Uterus (tissue), 4 donors: Measurements from ENCODE around the gene CCSER1. TPM values are rescaled to one million over a fixed set of nuclear protein-coding genes. Genes with fewer than 3 reads are reported as not detected.
"Not testable (repeated sequence)": the region's sequence is repeated elsewhere in the genome, so short reads cannot be mapped to it uniquely, and the experiment has no call there.

Source experiments
- DNase-seq, 2 donors: peaks; one replicate each; pipeline ENCODE4 v3.0.0-alpha.2; 2019 to 2020
- H3K27ac ChIP-seq, 2 donors: fragments of 200-600 bp; sonication (generic); 1 replicate in 1 of 2; 2 replicates in 1 of 2; pipeline ENCODE4 v1.5.1; 2016 to 2018
- H3K27me3 ChIP-seq, 2 donors: fragments of 200-600 bp; sonication (generic); one replicate each; pipeline ENCODE4 v1.5.1; 2018 to 2019; ENCODE audit warnings: control low read depth in 1 of 2
- H3K36me3 ChIP-seq, 2 donors: fragments of 200-600 bp; sonication (generic); one replicate each; pipeline ENCODE4 v1.5.1; 2019; ENCODE audit warnings: control low read depth in 1 of 2
- H3K4me1 ChIP-seq, 2 donors: fragments of 200-600 bp; sonication (generic); one replicate each; pipeline ENCODE4 v1.5.1; 2018 to 2019; ENCODE audit warnings: control low read depth in 1 of 2
- H3K4me3 ChIP-seq, 2 donors: fragments of 200-600 bp; sonication (generic); 1 replicate in 1 of 2; 2 replicates in 1 of 2; pipeline ENCODE4 v1.5.1; 2018 to 2019; ENCODE audit warnings: mild to moderate bottlenecking in 1 of 2
- H3K9me3 ChIP-seq, 2 donors: fragments of 200-600 bp; sonication (generic); one replicate each; pipeline ENCODE4 v1.5.1; 2019; ENCODE audit warnings: control low read depth in 1 of 2
- POLR2A ChIP-seq, 2 donors: fragments of 450-650 bp; IDR thresholded peaks; one replicate each; pipeline ENCODE4 v1.6.1; 2016; ENCODE audit warnings: antibody characterized with exemption in 2 of 2, mild to moderate bottlenecking in 1 of 2, moderate library complexity in 1 of 2
- intact Hi-C: fragments of 100-400 bp; cut with DNase I; formaldehyde crosslinking; loops from one replicate; pipeline ENCODE4 v1.15.1; 2023; ENCODE audit warnings: low total_unique reads
- total RNA-seq, 4 donors: library from RNA; depleted of rRNA in 3 of 4; stranded (reverse); fragments of >200 nt in 3 of 4; gene quantifications; one replicate each; pipeline versions ENCODE4 v1.1.0 to v1.2.4, GENCODE V29; 2014 to 2023
- TF ChIP-seq, protein P1 (sequence below), 4 experiments: fragments of 200-600 bp in 2 of 4; fragments of 450-650 bp in 2 of 4; sonication (generic) in 2 of 4; IDR thresholded peaks; one replicate each; pipeline ENCODE4 v1.5.1; 2016 to 2019; ENCODE audit warnings: antibody characterized with exemption in 4 of 4, mild to moderate bottlenecking in 2 of 4, moderate library complexity in 1 of 4
- donor health status: DM: yes; HTN: yes; CAD: no.

The CCSER1 gene
- total RNA-seq, 4 donors from 2014 or later = 2.8 to 54.7 (median 11.9) TPM

DNA sequence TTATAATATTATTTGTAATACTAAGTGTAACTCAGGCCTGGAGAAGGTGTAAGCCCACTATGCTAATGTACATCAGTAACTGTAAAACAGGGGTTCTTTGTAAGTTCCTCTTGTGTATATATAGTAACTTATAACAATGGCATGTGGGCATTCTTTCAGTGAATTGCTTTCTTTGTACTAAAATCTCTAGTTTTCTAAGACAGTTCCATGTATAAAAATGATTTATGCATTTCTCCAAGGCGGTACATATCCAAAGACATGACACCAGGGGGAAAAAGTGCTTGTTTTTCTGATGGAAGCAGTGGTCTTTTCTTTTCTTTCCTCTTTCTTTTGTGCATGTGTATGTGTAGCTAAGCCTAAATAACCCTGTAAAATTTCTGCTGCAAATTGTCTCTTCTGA, 1474.2 kb downstream of the CCSER1 start:
- no peak for DNase-seq
- H3K4me3 ChIP-seq = no peak overlapping the region
- no peak for TF ChIP-seq POLR2A (IDR thresholded peaks at IDR 0.05)
- TF ChIP-seq, protein P1, sequence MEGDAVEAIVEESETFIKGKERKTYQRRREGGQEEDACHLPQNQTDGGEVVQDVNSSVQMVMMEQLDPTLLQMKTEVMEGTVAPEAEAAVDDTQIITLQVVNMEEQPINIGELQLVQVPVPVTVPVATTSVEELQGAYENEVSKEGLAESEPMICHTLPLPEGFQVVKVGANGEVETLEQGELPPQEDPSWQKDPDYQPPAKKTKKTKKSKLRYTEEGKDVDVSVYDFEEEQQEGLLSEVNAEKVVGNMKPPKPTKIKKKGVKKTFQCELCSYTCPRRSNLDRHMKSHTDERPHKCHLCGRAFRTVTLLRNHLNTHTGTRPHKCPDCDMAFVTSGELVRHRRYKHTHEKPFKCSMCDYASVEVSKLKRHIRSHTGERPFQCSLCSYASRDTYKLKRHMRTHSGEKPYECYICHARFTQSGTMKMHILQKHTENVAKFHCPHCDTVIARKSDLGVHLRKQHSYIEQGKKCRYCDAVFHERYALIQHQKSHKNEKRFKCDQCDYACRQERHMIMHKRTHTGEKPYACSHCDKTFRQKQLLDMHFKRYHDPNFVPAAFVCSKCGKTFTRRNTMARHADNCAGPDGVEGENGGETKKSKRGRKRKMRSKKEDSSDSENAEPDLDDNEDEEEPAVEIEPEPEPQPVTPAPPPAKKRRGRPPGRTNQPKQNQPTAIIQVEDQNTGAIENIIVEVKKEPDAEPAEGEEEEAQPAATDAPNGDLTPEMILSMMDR (IDR thresholded peaks at IDR 0.05) = no peak

DNA sequence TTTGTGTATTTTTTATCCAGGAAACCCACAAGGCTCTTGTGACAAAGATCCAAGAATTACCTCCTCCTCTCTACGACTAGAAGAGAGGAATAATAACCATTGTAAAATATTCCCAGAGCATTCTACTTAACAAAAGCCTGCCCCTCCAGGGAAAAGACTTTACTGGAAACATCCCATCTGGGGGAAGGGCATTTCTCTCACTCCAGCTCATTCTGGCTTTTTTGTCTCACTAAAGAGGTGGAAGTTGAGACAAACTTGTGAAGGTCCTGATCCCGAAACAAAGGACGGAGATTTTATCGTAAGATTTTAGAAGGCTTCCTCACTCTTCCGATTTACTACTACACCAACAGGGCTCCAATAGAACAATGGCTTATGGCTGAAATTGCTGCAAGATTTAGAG, 1484.6 kb downstream of the CCSER1 start:
- H3K4me1 ChIP-seq = no peaks in the 10 kb centered on the region
- no peak for DNase-seq
- intact Hi-C loops = no loop called here
- H3K9me3 ChIP-seq = no peaks in the 10 kb centered on the region
- H3K27me3 ChIP-seq = no peaks in the 10 kb centered on the region
- no peak overlapping the region for H3K4me3 ChIP-seq
- H3K36me3 ChIP-seq = no peaks in the 10 kb centered on the region
- H3K27ac ChIP-seq = no peak overlapping the region
- TF ChIP-seq, protein P1 (IDR thresholded peaks at IDR 0.05) = no peak
- no peak for TF ChIP-seq POLR2A (IDR thresholded peaks at IDR 0.05)

More for the DNA sequence above, 1474.2 kb downstream of the CCSER1 start:
- Histone ChIP-seq H3K36me3 (peaks cover 0 to 2% of the 10 kb centered on the region in 2 donors), H3K9me3 (no peaks in the 10 kb centered on the region), H3K4me1 (no peaks in the 10 kb centered on the region), H3K27me3 (no peaks in the 10 kb centered on the region), H3K27ac (no peak overlapping the region)
- intact Hi-C loops = no loop called here

DNA sequence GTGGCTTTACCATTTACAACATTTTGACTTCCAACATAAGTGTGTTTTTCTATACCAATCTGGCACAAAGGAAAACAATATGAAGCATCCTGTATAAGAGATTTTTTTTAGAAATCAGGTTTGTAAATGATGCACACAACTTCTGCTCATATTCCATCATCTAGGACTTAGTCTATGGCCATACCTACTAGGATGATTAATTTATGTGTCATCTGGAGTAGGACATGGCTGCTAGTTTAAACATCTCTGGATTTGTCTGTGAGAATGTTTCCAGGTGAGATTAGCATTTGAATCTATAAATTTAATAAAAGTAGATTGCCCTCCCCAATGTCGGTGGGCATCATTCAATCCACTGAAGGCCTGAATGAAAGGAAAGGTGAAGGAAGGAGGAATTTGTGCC, 1493.8 kb downstream of the CCSER1 start:
- Histone ChIP-seq H3K9me3 (no peaks in the 10 kb centered on the region), H3K27ac (no peak overlapping the region), H3K36me3 (no peaks in the 10 kb centered on the region), H3K4me3 (no peak overlapping the region), H3K4me1 (no peaks in the 10 kb centered on the region), H3K27me3 (no peaks in the 10 kb centered on the region)
- intact Hi-C loops = no loop called here
- TF ChIP-seq POLR2A (IDR thresholded peaks at IDR 0.05) = no peak
- TF ChIP-seq, protein P1 (IDR thresholded peaks at IDR 0.05) = no peak
- DNase-seq = no peak

DNA sequence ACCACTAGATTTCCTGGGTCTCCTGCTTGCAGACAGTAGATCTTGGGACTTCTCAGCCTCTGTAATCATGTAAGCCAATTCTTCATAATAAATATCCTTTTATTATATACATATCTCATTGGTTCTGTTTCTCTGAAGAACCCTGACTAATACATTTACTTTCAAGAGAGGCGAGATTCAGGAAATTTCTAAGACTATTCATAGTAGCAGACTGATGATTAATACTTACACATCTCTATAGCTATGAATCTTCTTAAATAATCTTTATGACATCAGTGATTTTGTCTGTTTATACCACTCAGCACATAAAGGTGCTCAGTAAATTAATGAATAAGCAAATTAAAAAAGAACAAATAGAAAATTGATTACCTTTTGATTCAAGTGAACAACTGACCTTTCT, 1494.3 kb downstream of the CCSER1 start:
- TF ChIP-seq POLR2A (IDR thresholded peaks at IDR 0.05) = no peak
- TF ChIP-seq, protein P1 (IDR thresholded peaks at IDR 0.05) = no peak
- H3K36me3 ChIP-seq = no peaks in the 10 kb centered on the region
- intact Hi-C loops = no loop called here
- H3K9me3 ChIP-seq = no peaks in the 10 kb centered on the region
- H3K4me1 ChIP-seq = no peaks in the 10 kb centered on the region
- no peaks in the 10 kb centered on the region for H3K27me3 ChIP-seq
- no peak overlapping the region for H3K27ac ChIP-seq
- no peak overlapping the region for H3K4me3 ChIP-seq
- DNase-seq = no peak

DNA sequence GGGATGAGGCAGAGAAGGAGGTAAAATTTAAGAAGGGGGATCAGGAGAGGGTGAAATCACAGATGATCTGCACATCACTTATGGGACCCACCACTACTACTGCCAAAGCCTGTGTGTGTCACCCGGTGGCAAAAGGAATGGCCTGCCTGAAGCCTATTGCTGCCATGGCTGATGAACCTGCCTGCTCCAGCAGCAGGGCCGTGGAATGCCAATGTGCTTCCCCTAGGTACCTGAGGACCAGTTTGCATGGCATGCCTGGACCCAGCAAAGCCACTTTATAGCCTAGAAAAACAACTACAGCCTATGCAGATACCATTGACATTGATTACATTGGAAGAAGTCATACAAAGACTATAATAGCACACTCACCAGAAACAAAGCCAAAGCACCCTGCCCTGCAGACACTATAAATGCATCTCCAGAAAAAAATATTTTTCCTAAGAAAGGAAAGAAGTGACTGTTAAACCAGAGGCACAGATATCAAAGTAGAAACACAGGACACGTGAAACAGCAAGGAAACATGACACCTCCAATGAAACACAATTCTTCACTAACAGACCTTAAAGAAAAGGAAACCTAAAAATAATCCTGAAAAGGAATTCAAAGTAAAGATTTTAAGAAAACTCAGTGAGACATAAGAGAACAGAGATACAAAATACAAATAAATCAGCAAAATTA, 1495.9 kb downstream of the CCSER1 start:
- Histone ChIP-seq H3K9me3 (no peaks in the 10 kb centered on the region), H3K27me3 (no peaks in the 10 kb centered on the region), H3K27ac (no peak overlapping the region), H3K4me3 (no peak overlapping the region), H3K4me1 (no peaks in the 10 kb centered on the region), H3K36me3 (no peaks in the 10 kb centered on the region)
- intact Hi-C loops = no loop called here
- DNase-seq = no peak
- no peak for TF ChIP-seq POLR2A (IDR thresholded peaks at IDR 0.05)
- TF ChIP-seq, protein P1 (IDR thresholded peaks at IDR 0.05) = no peak

DNA sequence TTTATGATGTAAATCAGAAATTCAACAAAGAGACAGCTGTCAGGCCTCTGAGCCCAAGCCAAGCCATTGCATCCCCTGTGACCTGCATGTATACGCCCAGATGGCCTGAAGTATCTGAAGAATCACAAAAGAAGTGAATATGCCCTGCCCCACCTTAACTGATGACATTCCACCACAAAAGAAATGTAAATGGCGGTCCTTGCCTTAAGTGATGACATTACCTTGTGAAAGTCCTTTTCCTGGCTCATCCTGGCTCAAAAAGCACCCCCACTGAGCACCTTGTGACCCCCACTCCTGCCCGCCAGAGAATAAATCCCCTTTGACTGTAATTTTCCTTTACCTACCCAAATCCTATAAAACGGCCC, 1496.4 kb downstream of the CCSER1 start:
- H3K9me3 ChIP-seq, H3K36me3 ChIP-seq, H3K4me1 ChIP-seq, intact Hi-C loops, H3K27ac ChIP-seq, H3K4me3 ChIP-seq, DNase-seq, H3K27me3 ChIP-seq: not testable (repeated sequence)
